Thoracic aorta (tissue), 2 donors: Measurements from ENCODE around the gene SSX5. TPM values are rescaled to one million over a fixed set of nuclear protein-coding genes. Genes with fewer than 3 reads are reported as not detected.
"Not testable (repeated sequence)": the region's sequence is repeated elsewhere in the genome, so short reads cannot be mapped to it uniquely, and the experiment has no call there.

Source experiments
- ATAC-seq: fragments of 150-250 bp; one replicate; pipeline ENCODE4 v1.8.0; 2017; ENCODE audit warnings: low read depth; ENCODE audit not compliant: insufficient number of reproducible peaks, low FRiP score
- DNase-seq: peaks from one replicate; pipeline ENCODE4 v3.0.0-alpha.2; 2020; ENCODE audit warnings: low spot score
- H3K27ac ChIP-seq, 2 donors: fragments of 200-600 bp; sonication (generic); 1 replicate in 1 of 2; 2 replicates in 1 of 2; pipeline ENCODE4 v1.5.1; 2016; ENCODE audit warnings: mild to moderate bottlenecking in 2 of 2, moderate library complexity in 2 of 2
- H3K27me3 ChIP-seq: fragments of 200-600 bp; sonication (generic); replicated peaks from 2 replicates; pipeline ENCODE4 v1.6.0; 2016; ENCODE audit warnings: mild to moderate bottlenecking; ENCODE audit not compliant: insufficient read depth
- H3K36me3 ChIP-seq: fragments of 200-600 bp; sonication (generic); one replicate; pipeline ENCODE4 v1.5.1; 2016
- H3K4me1 ChIP-seq, 2 donors: fragments of 200-600 bp; sonication (generic); 1 replicate in 1 of 2; 2 replicates in 1 of 2; pipeline versions ENCODE4 v1.5.1 to v1.6.0; 2016; ENCODE audit warnings: low read depth in 2 of 2, mild to moderate bottlenecking in 1 of 2; ENCODE audit not compliant: control insufficient read depth in 1 of 2
- H3K4me3 ChIP-seq: fragments of 200-600 bp; sonication (generic); 2 replicates; pipeline ENCODE4 v1.5.1; 2016; ENCODE audit warnings: mild to moderate bottlenecking
- H3K9me3 ChIP-seq: fragments of 200-600 bp; sonication (generic); 2 replicates; pipeline ENCODE4 v1.5.1; 2016
- CTCF ChIP-seq: fragments of 200-600 bp; sonication (generic); IDR thresholded peaks from one replicate; pipeline ENCODE4 v1.5.1; 2019; ENCODE audit warnings: antibody characterized with exemption
- total RNA-seq, 2 donors: library from RNA; depleted of rRNA; stranded (reverse); fragments of >200 nt; gene quantifications; one replicate each; pipeline versions ENCODE4 v1.1.0 to v1.2.3, GENCODE V29; 2016

Gene SSX5
- total RNA-seq: not detected

GRCh38 chrX:48196745-48197201 lies at the start of gene SSX5:
SSX5 (minus strand) TSS chrX:48196795; CDS start chrX:48195358, 1,437 bp downstream.
- no peak for TF ChIP-seq CTCF
- Histone ChIP-seq H3K9me3 (no peaks in the 10 kb centered on the region), H3K27ac (no peak within 1 kb of the TSS), H3K4me3 (no peak within 1 kb of the TSS), H3K27me3 (no peaks in the 10 kb centered on the region), H3K4me1 (no peaks in the 10 kb centered on the region), H3K36me3 (no peaks in the 10 kb centered on the region)
- ATAC-seq: no peak
- DNase-seq: no peak

GRCh38 chrX:48224196-48224595 lies 27.6 kb upstream of the SSX5 start:
- H3K4me1 ChIP-seq, H3K27me3 ChIP-seq, DNase-seq, ATAC-seq, H3K36me3 ChIP-seq, H3K4me3 ChIP-seq, H3K9me3 ChIP-seq, H3K27ac ChIP-seq: not testable (repeated sequence)

- not testable (repeated sequence) for H3K27me3 ChIP-seq, H3K4me3 ChIP-seq, H3K27ac ChIP-seq, H3K4me1 ChIP-seq, H3K9me3 ChIP-seq, H3K36me3 ChIP-seq, ATAC-seq, DNase-seq
Measured at GRCh38 chrX:48214341-48214740, 17.7 kb upstream of the SSX5 start.

- H3K4me1 ChIP-seq, H3K9me3 ChIP-seq, H3K27me3 ChIP-seq, H3K36me3 ChIP-seq, H3K27ac ChIP-seq, H3K4me3 ChIP-seq, DNase-seq, ATAC-seq: not testable (repeated sequence)
Measured at GRCh38 chrX:48190024-48190423, 6.6 kb downstream of the SSX5 start.

GRCh38 chrX:48181882-48182281 lies 14.7 kb downstream of the SSX5 start:
- H3K27ac ChIP-seq, H3K36me3 ChIP-seq, H3K27me3 ChIP-seq, DNase-seq, ATAC-seq, H3K9me3 ChIP-seq, H3K4me3 ChIP-seq, H3K4me1 ChIP-seq: not testable (repeated sequence)

GRCh38 chrX:48180811-48181210 lies 15.8 kb downstream of the SSX5 start:
- no peak for TF ChIP-seq CTCF
- DNase-seq (no peak), ATAC-seq (no peak)
- H3K27ac ChIP-seq: no peak overlapping the region
- no peaks in the 10 kb centered on the region for H3K4me1 ChIP-seq
- H3K36me3 ChIP-seq: no peaks in the 10 kb centered on the region
- no peak overlapping the region for H3K4me3 ChIP-seq
- H3K9me3 ChIP-seq: no peaks in the 10 kb centered on the region
- H3K27me3 ChIP-seq: no peaks in the 10 kb centered on the region

- no peak for DNase-seq
- no peak overlapping the region for H3K4me3 ChIP-seq
- ATAC-seq: no peak
- H3K27me3 ChIP-seq: no peaks in the 10 kb centered on the region
- H3K27ac ChIP-seq: no peak overlapping the region
- H3K36me3 ChIP-seq: no peaks in the 10 kb centered on the region
- no peaks in the 10 kb centered on the region for H3K4me1 ChIP-seq
- H3K9me3 ChIP-seq: no peaks in the 10 kb centered on the region
- TF ChIP-seq CTCF: no peak
Measured at GRCh38 chrX:48179691-48180090, 16.9 kb downstream of the SSX5 start.

GRCh38 chrX:48166322-48166721 lies 30.3 kb downstream of the SSX5 start:
- ATAC-seq, DNase-seq, H3K27ac ChIP-seq, H3K27me3 ChIP-seq, H3K4me1 ChIP-seq, H3K36me3 ChIP-seq, H3K4me3 ChIP-seq, H3K9me3 ChIP-seq: not testable (repeated sequence)
